CD4-positive, alpha-beta T cell (primary cell): ENCODE results near the gene LRP6. TPM values are rescaled to one million over a fixed set of nuclear protein-coding genes. Genes with fewer than 3 reads are reported as not detected.

Experiments
- ATAC-seq: fragments of 200-7000 bp; cut with Tn5 transposase; one replicate; pipeline ENCODE4 v1.10.0; 2022; ENCODE audit warnings: mild to moderate bottlenecking; ENCODE audit not compliant: poor library complexity
- CTCF ChIA-PET: fragments of 350-600 bp; sonication (Branson Sonifier 250); formaldehyde crosslinking; loops from one replicate; lab custom pipeline; 2021; ENCODE audit warnings: antibody characterized with exemption, inconsistent platforms; lab: Charles Lee
- POLR2A ChIA-PET: fragments of 350-600 bp; sonication (Branson Sonifier 250); formaldehyde crosslinking; loops from one replicate; lab custom pipeline; 2021; ENCODE audit warnings: antibody characterized with exemption, inconsistent platforms; lab: Charles Lee
- DNase-seq, 14 experiments: peaks; one replicate each; pipeline ENCODE4 v3.0.0-alpha.2; 2013 to 2020; ENCODE audit warnings: mixed read lengths in 2 of 14
- H3K27ac ChIP-seq, 2 donors: one replicate each; pipeline versions ENCODE4 v1.5.1 to v1.7.0; 2013; ENCODE audit warnings: low read length in 2 of 2, low read depth in 1 of 2, mild to moderate bottlenecking in 1 of 2
- H3K27me3 ChIP-seq, 2 experiments: 1 replicate in 1 of 2; 2 replicates in 1 of 2; pipeline versions ENCODE4 v1.6.1 to v1.7.0; 2013; ENCODE audit warnings: low read length in 2 of 2, control low read depth in 1 of 2, mild to moderate bottlenecking in 1 of 2, moderate library complexity in 1 of 2; ENCODE audit not compliant: insufficient read depth in 2 of 2, control insufficient read depth in 1 of 2
- H3K36me3 ChIP-seq: one replicate; pipeline ENCODE4 v1.6.1; 2013; ENCODE audit warnings: low read length, control low read depth; ENCODE audit not compliant: insufficient read depth
- H3K4me1 ChIP-seq: one replicate; pipeline ENCODE4 v1.6.1; 2013; ENCODE audit warnings: low read length, control low read depth; ENCODE audit not compliant: insufficient read depth
- H3K4me3 ChIP-seq: one replicate; pipeline ENCODE4 v1.5.1; 2013; ENCODE audit warnings: mild to moderate bottlenecking, low read length, moderate library complexity
- H3K9me3 ChIP-seq, 2 experiments: 1 replicate in 1 of 2; 2 replicates in 1 of 2; pipeline versions ENCODE4 v1.6.1 to v1.7.0; 2013; ENCODE audit warnings: low read length in 2 of 2, mild to moderate bottlenecking in 2 of 2, control low read depth in 1 of 2, moderate library complexity in 1 of 2; ENCODE audit not compliant: control insufficient read depth in 1 of 2, insufficient read depth in 1 of 2
- H3K27ac Mint-ChIP-seq: one replicate; pipeline ENCODE4 v1.8.0; 2020; ENCODE audit warnings: mixed read lengths
- H3K27me3 Mint-ChIP-seq: one replicate; pipeline ENCODE4 v1.8.0; 2021; ENCODE audit warnings: mixed read lengths
- H3K36me3 Mint-ChIP-seq: one replicate; pipeline ENCODE4 v1.8.0; 2021; ENCODE audit warnings: low read depth, mixed read lengths
- H3K4me1 Mint-ChIP-seq: one replicate; pipeline ENCODE4 v1.8.0; 2021; ENCODE audit warnings: low read depth, mixed read lengths
- H3K4me3 Mint-ChIP-seq: one replicate; pipeline ENCODE4 v1.8.0; 2020; ENCODE audit warnings: mild to moderate bottlenecking, mixed read lengths
- H3K9me3 Mint-ChIP-seq: one replicate; pipeline ENCODE4 v1.8.0; 2020; ENCODE audit warnings: mixed read lengths
- intact Hi-C, 2 experiments: fragments of 100-400 bp; cut with DNase I in 1 of 2; cut with micrococcal nuclease in 1 of 2; formaldehyde crosslinking; loops; one replicate each; pipeline versions ENCODE4 v1.15.1 to v1.9.0; 2023 to 2025; cut with DNase I, micrococcal nuclease
- total RNA-seq, 174 experiments: library from RNA in 2 of 174; stranded (reverse) in 2 of 174; gene quantifications; one replicate each; pipeline ENCODE4 v1.2.3 and lab custom pipeline; 2021 to 2026
- TF ChIP-seq, protein P1 (sequence below): fragments of 200-600 bp; IDR thresholded peaks from one replicate; pipeline ENCODE4 v1.8.0; 2022; ENCODE audit warnings: antibody characterized with exemption, mild to moderate bottlenecking

LRP6 gene
- total RNA-seq, 2 experiments from 2014 or later, result 5.2 to 6.8 TPM

DNA sequence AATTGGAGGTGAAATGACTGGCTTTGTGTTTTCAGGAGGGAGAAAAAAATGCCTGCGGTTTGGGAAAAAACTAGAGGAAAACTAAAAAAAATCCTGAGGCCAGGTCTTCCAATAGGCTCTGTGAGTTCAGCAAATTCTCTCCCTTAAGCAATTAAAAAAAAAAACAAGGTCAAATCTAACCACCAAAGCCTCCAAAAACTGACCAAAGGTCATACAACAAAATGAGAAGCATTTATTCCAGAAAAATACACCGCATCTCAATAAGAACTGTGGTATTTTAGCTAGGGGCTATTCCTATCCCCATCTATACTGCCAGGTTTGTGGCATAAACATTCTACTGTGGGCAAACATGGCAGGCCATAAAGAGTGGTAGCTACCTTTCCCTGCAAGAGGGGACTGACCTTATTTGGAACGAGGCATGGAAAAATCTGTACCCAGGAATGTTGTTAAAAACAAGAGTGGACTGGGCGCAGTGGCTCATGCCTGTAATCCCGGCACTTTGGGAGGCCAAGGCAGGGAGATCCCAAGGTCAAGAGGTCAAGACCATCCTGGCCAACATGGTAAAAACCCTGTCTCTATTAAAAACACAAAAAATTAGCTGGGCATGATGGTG is 60.0 kb downstream of the LRP6 start:
- CTCF ChIA-PET, result no interaction called here

DNA sequence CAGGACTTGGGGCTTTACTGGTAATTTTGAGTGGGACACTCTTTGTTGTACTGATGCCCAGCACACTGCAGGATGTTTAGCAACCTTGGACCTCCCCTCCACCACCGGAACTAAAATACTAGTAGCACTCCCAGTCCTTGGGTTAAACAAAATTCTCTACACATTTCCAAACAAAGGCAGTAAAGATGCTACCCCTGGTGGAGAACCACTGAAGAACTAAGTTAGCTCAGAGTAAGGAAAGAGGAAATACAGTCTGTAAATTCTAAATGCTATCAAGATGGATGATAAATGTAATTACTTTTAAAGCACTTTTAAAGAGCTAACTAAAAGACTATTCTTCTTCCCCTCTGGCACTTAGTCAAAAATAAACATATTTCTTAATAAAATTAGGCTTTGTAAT is 64.1 kb downstream of the LRP6 start:
- H3K27me3 Mint-ChIP-seq, result no peaks in the 10 kb centered on the region
- H3K4me1 Mint-ChIP-seq, result no peaks in the 10 kb centered on the region
- TF ChIP-seq, protein P1, sequence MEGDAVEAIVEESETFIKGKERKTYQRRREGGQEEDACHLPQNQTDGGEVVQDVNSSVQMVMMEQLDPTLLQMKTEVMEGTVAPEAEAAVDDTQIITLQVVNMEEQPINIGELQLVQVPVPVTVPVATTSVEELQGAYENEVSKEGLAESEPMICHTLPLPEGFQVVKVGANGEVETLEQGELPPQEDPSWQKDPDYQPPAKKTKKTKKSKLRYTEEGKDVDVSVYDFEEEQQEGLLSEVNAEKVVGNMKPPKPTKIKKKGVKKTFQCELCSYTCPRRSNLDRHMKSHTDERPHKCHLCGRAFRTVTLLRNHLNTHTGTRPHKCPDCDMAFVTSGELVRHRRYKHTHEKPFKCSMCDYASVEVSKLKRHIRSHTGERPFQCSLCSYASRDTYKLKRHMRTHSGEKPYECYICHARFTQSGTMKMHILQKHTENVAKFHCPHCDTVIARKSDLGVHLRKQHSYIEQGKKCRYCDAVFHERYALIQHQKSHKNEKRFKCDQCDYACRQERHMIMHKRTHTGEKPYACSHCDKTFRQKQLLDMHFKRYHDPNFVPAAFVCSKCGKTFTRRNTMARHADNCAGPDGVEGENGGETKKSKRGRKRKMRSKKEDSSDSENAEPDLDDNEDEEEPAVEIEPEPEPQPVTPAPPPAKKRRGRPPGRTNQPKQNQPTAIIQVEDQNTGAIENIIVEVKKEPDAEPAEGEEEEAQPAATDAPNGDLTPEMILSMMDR, result no peak
- no peaks in the 10 kb centered on the region for H3K4me1 ChIP-seq
- ATAC-seq (no peak), DNase-seq (no peak)
- H3K4me3 Mint-ChIP-seq, result no peak overlapping the region
- CTCF ChIA-PET, result no interaction called here
- no peak overlapping the region for H3K27ac Mint-ChIP-seq
- peaks cover 3 to 7% of the 10 kb centered on the region in 2 experiments for H3K9me3 ChIP-seq
- H3K36me3 Mint-ChIP-seq, result peaks cover 57% of the 10 kb centered on the region
- POLR2A ChIA-PET, result no interaction called here
- no peak overlapping the region for H3K4me3 ChIP-seq
- H3K9me3 Mint-ChIP-seq, result peaks cover 5% of the 10 kb centered on the region
- intact Hi-C loops, result no loop called here
- no peak overlapping the region for H3K27ac ChIP-seq
- H3K36me3 ChIP-seq, result no peaks in the 10 kb centered on the region
- H3K27me3 ChIP-seq, result no peaks in the 10 kb centered on the region

More for the DNA sequence above, 60.0 kb downstream of the LRP6 start:
- no peak overlapping the region for H3K27ac Mint-ChIP-seq
- DNase-seq (no peak), ATAC-seq (no peak)
- H3K4me3 Mint-ChIP-seq, result no peak overlapping the region
- Histone ChIP-seq H3K27ac (no peak overlapping the region), H3K27me3 (no peaks in the 10 kb centered on the region), H3K36me3 (no peaks in the 10 kb centered on the region), H3K9me3 (no peaks in the 10 kb centered on the region), H3K4me1 (peaks cover 4% of the 10 kb centered on the region), H3K4me3 (no peak overlapping the region)
- peaks cover 24% of the 10 kb centered on the region for H3K36me3 Mint-ChIP-seq
- POLR2A ChIA-PET, result no interaction called here
- intact Hi-C loops, result no loop called here
- TF ChIP-seq, protein P1, result no peak
- H3K27me3 Mint-ChIP-seq, result no peaks in the 10 kb centered on the region
- H3K4me1 Mint-ChIP-seq, result peaks cover 19% of the 10 kb centered on the region
- H3K9me3 Mint-ChIP-seq, result no peaks in the 10 kb centered on the region

DNA sequence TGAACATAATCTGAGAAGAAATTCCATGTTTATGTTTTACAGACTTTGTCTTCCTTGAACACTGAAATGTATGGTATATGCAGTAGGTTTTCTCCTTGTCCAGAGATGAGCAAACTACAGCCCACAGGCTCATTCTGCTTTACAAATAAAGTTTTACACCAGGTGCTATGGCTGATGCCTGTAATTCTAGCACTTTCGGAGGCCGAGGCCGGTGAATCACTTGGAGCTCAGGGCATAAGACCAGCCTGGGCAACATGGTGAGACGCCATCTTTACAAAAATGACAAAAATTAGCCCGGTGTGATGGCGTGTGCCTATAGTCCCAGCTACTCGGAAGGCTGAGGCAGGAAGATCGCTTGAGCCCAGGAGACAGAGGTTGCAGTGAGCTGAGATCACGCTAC is 64.7 kb downstream of the LRP6 start:
- Mint-ChIP-seq H3K27me3 (no peaks in the 10 kb centered on the region), H3K9me3 (peaks cover 8% of the 10 kb centered on the region), H3K4me3 (no peak overlapping the region), H3K27ac (no peak overlapping the region), H3K4me1 (no peaks in the 10 kb centered on the region), H3K36me3 (peaks cover 63% of the 10 kb centered on the region)
- TF ChIP-seq, protein P1, result no peak
- H3K4me1 ChIP-seq, result no peaks in the 10 kb centered on the region
- ATAC-seq (no peak), DNase-seq (no peak)
- no peaks in the 10 kb centered on the region for H3K27me3 ChIP-seq
- H3K27ac ChIP-seq, result no peak overlapping the region
- intact Hi-C loops, result no loop called here
- peaks cover 3 to 7% of the 10 kb centered on the region in 2 experiments for H3K9me3 ChIP-seq
- ChIA-PET CTCF (no interaction called here), POLR2A (no interaction called here)
- no peaks in the 10 kb centered on the region for H3K36me3 ChIP-seq
- no peak overlapping the region for H3K4me3 ChIP-seq
